Stomach (tissue), 9 donors: Measurements from ENCODE around the gene MAGOHB. TPM values are rescaled to one million over a fixed set of nuclear protein-coding genes. Genes with fewer than 3 reads are reported as not detected.
A peak's percentile ranks its signal among the peaks of the same experiment; 100 is the strongest.

ENCODE experiments used
- DNase-seq, 2 donors: peaks; one replicate each; pipeline versions ENCODE4 v3.0.0 to v3.0.0-alpha.2; 2013 to 2019
- H3K27ac ChIP-seq, 5 donors: fragments of 200-600 bp in 4 of 5; sonication (generic) in 4 of 5; one replicate each; pipeline ENCODE4 v1.5.1; 2013 to 2019; ENCODE audit warnings: mild to moderate bottlenecking in 1 of 5, moderate library complexity in 1 of 5
- H3K27me3 ChIP-seq, 3 donors: fragments of 200-600 bp; sonication (generic); one replicate each; pipeline ENCODE4 v1.5.1; 2017 to 2019; ENCODE audit warnings: mixed run types in 1 of 3
- H3K36me3 ChIP-seq, 4 donors: fragments of 200-600 bp; sonication (generic); 1 replicate in 3 of 4; 2 replicates in 1 of 4; pipeline ENCODE4 v1.5.1; 2016 to 2019
- H3K4me1 ChIP-seq, 4 donors: fragments of 200-600 bp; sonication (generic); one replicate each; pipeline ENCODE4 v1.5.1; 2016 to 2019
- H3K4me3 ChIP-seq, 4 donors: fragments of 200-600 bp; sonication (generic) in 3 of 4; one replicate each; pipeline ENCODE4 v1.5.1; 2016 to 2019; ENCODE audit warnings: mild to moderate bottlenecking in 1 of 4
- H3K9me3 ChIP-seq, 4 donors: fragments of 200-600 bp; sonication (generic); one replicate each; pipeline ENCODE4 v1.5.1; 2016 to 2019
- EP300 ChIP-seq: sonication (generic); formaldehyde crosslinking; IDR thresholded peaks from one replicate; pipeline ENCODE4 v1.6.1; 2017; ENCODE audit warnings: antibody characterized with exemption
- POLR2A ChIP-seq, 4 donors: fragments of 450-650 bp; IDR thresholded peaks; one replicate each; pipeline ENCODE4 v1.6.1; 2016; ENCODE audit warnings: antibody characterized with exemption in 4 of 4, control low read depth in 2 of 4, mild to moderate bottlenecking in 1 of 4, moderate library complexity in 1 of 4
- POLR2AphosphoS5 ChIP-seq, 3 donors: sonication (generic); formaldehyde crosslinking; IDR thresholded peaks; one replicate each; pipeline ENCODE4 v1.6.1; 2016; ENCODE audit warnings: antibody characterized with exemption in 3 of 3
- WGBS, 5 donors: extraction: QIAGEN DNeasy Blood & Tissue Kit in 3 of 5; methylation state at CpG; one replicate each; pipeline versions ENCODE4 v1.1.5 to v1.1.7; 2013 to 2018; 5-methylcytosine and 5-hydroxymethylcytosine counted together
- intact Hi-C: fragments of 100-400 bp; cut with DNase I; formaldehyde crosslinking; loops from one replicate; pipeline ENCODE4 v1.15.1; 2023; ENCODE audit warnings: low total_unique reads
- polyA plus RNA-seq, 3 donors: library from polyadenylated mRNA; stranded (reverse); fragments of 200-250 nt; gene quantifications; one replicate each; pipeline ENCODE4 v1.2.3, GENCODE V29; 2013
- total RNA-seq, 5 donors: library from RNA; depleted of rRNA; stranded (reverse); fragments of >200 nt; gene quantifications; one replicate each; pipeline versions ENCODE4 v1.1.0 to v1.2.3, GENCODE V29; 2014 to 2016
- TF ChIP-seq, protein P1 (sequence below), 7 experiments: fragments of 450-650 bp in 4 of 7; fragments of 200-600 bp in 3 of 7; sonication (generic) in 3 of 7; IDR thresholded peaks; one replicate each; pipeline ENCODE4 v1.5.1; 2016 to 2019; ENCODE audit warnings: antibody characterized with exemption in 7 of 7, control low read depth in 2 of 7, mild to moderate bottlenecking in 1 of 7
- donor health status: healthy with polysubstance abuse.
- donor health status: Bipolar disorder and iron deficiency.
- donor health status: healthy.

MAGOHB gene
- total and polyA plus RNA-seq, 8 donors = 0.58 to 33.2 (median 20.9) TPM

GRCh38 chr12:10559244-10559643 is 54.2 kb downstream of the MAGOHB start:
- peak in 1 of 2 donors; percentile 49 for DNase-seq
- no peak overlapping the region for H3K27ac ChIP-seq
- intact Hi-C loops = no loop called here

GRCh38 chr12:10558789-10559188 is 54.6 kb downstream of the MAGOHB start:
- H3K9me3 ChIP-seq = no peaks in the 10 kb centered on the region
- DNase-seq = no peak
- no peak for TF ChIP-seq EP300
- TF ChIP-seq POLR2AphosphoS5 (IDR thresholded peaks at IDR 0.05) = no peak
- TF ChIP-seq POLR2A (IDR thresholded peaks at IDR 0.05) = no peak
- TF ChIP-seq, protein P1, sequence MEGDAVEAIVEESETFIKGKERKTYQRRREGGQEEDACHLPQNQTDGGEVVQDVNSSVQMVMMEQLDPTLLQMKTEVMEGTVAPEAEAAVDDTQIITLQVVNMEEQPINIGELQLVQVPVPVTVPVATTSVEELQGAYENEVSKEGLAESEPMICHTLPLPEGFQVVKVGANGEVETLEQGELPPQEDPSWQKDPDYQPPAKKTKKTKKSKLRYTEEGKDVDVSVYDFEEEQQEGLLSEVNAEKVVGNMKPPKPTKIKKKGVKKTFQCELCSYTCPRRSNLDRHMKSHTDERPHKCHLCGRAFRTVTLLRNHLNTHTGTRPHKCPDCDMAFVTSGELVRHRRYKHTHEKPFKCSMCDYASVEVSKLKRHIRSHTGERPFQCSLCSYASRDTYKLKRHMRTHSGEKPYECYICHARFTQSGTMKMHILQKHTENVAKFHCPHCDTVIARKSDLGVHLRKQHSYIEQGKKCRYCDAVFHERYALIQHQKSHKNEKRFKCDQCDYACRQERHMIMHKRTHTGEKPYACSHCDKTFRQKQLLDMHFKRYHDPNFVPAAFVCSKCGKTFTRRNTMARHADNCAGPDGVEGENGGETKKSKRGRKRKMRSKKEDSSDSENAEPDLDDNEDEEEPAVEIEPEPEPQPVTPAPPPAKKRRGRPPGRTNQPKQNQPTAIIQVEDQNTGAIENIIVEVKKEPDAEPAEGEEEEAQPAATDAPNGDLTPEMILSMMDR (IDR thresholded peaks at IDR 0.05) = no peak
- 85 to 91% (median 88%) methylated on average over 3 of the region's 3 CpGs for WGBS, 5 donors
- no peaks in the 10 kb centered on the region for H3K27me3 ChIP-seq
- H3K36me3 ChIP-seq = no peaks in the 10 kb centered on the region
- no peak overlapping the region for H3K4me3 ChIP-seq
- intact Hi-C loops = no loop called here
- H3K27ac ChIP-seq = no peak overlapping the region
- H3K4me1 ChIP-seq = no peaks in the 10 kb centered on the region

More at GRCh38 chr12:10559244-10559643, 54.2 kb downstream of the MAGOHB start:
- Histone ChIP-seq H3K9me3 (no peaks in the 10 kb centered on the region), H3K4me1 (no peaks in the 10 kb centered on the region), H3K27me3 (no peaks in the 10 kb centered on the region), H3K4me3 (no peak overlapping the region), H3K36me3 (no peaks in the 10 kb centered on the region)
- WGBS, 5 donors = 64 to 83% (median 70%) methylated on average over 2 of the region's 2 CpGs
- TF ChIP-seq POLR2AphosphoS5 (IDR thresholded peaks at IDR 0.05) = no peak
- no peak for TF ChIP-seq EP300
- TF ChIP-seq, protein P1 (IDR thresholded peaks at IDR 0.05) = no peak
- TF ChIP-seq POLR2A (IDR thresholded peaks at IDR 0.05) = no peak

GRCh38 chr12:10558301-10558700 is 55.1 kb downstream of the MAGOHB start:
- WGBS, 5 donors = 71 to 87% (median 82%) methylated on average over 3 of the region's 3 CpGs
- Histone ChIP-seq H3K36me3 (no peaks in the 10 kb centered on the region), H3K27me3 (no peaks in the 10 kb centered on the region), H3K4me3 (no peak overlapping the region), H3K27ac (no peak overlapping the region), H3K9me3 (no peaks in the 10 kb centered on the region), H3K4me1 (no peaks in the 10 kb centered on the region)
- TF ChIP-seq POLR2AphosphoS5 (IDR thresholded peaks at IDR 0.05) (no peak), POLR2A (IDR thresholded peaks at IDR 0.05) (no peak), EP300 (no peak)
- TF ChIP-seq, protein P1 (IDR thresholded peaks at IDR 0.05) = no peak
- intact Hi-C loops = no loop called here
- no peak for DNase-seq

DNA sequence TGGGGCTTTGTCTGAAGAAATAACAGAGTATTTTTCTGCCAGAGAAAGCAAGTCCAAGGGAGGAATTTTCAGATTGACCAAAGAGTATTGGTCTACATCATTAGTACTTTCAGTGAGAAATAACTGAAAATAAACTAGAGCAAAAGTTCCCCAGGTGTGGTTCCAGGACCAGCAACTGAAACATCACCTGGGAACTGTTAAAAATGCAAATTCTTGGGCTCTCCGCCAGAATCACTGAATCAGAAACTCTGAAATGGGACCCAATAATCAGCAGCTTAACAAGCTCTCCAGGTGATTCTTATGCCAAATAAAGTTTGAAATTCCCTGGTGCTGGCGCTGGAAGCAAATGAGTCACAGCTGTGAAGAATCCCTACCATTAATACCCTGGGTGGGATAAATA is 55.6 kb downstream of the MAGOHB start:
- Histone ChIP-seq H3K4me1 (no peaks in the 10 kb centered on the region), H3K27me3 (no peaks in the 10 kb centered on the region), H3K9me3 (peaks cover 0 to 4% (median 0%) of the 10 kb centered on the region in 4 donors), H3K4me3 (no peak overlapping the region), H3K36me3 (no peaks in the 10 kb centered on the region), H3K27ac (no peak overlapping the region)
- WGBS, 5 donors = 55 to 67% (median 61%) methylated on average over 2 of the region's 2 CpGs
- no peak for TF ChIP-seq EP300
- TF ChIP-seq, protein P1 (IDR thresholded peaks at IDR 0.05) = no peak
- TF ChIP-seq POLR2A (IDR thresholded peaks at IDR 0.05) = no peak
- TF ChIP-seq POLR2AphosphoS5 (IDR thresholded peaks at IDR 0.05) = no peak
- intact Hi-C loops = no loop called here
- no peak for DNase-seq
